Mesendoderm (in vitro differentiated cells): ENCODE measurements around the gene POLN.

Experiments
- DNase-seq: peaks from one replicate; pipeline ENCODE4 v3.0.0; 2013
- H2AK5ac ChIP-seq: 2 replicates; pipeline ENCODE4 v1.6.1; 2013; ENCODE audit warnings: low read length, inconsistent platforms
- H2BK120ac ChIP-seq: 2 replicates; pipeline ENCODE4 v1.6.1; 2013; ENCODE audit warnings: low read depth, mild to moderate bottlenecking, low read length, moderate library complexity, mixed read lengths
- H2BK15ac ChIP-seq: replicated peaks from 2 replicates; pipeline ENCODE4 v1.6.1; 2013; ENCODE audit warnings: low read depth, mild to moderate bottlenecking, moderate library complexity
- H2BK5ac ChIP-seq: 2 replicates; pipeline ENCODE4 v1.6.1; 2013; ENCODE audit warnings: low read length, inconsistent platforms
- H3K18ac ChIP-seq: 2 replicates; pipeline ENCODE4 v1.6.1; 2013; ENCODE audit warnings: mild to moderate bottlenecking, low read length, mixed read lengths
- H3K23ac ChIP-seq: one replicate; pipeline ENCODE4 v1.6.1; 2013; ENCODE audit warnings: low read length
- H3K27ac ChIP-seq: 2 replicates; pipeline ENCODE4 v1.5.1; 2013; ENCODE audit warnings: low read depth, mild to moderate bottlenecking, inconsistent platforms, low read length, moderate library complexity
- H3K27me3 ChIP-seq: 2 replicates; pipeline ENCODE4 v1.6.1; 2013; ENCODE audit warnings: low read length, control low read depth, mild to moderate bottlenecking, inconsistent platforms; ENCODE audit not compliant: insufficient read depth, poor library complexity
- H3K36me3 ChIP-seq: 2 replicates; pipeline ENCODE4 v1.6.1; 2013; ENCODE audit warnings: low read length, inconsistent platforms; ENCODE audit not compliant: control insufficient read depth, insufficient read depth
- H3K4ac ChIP-seq: one replicate; pipeline ENCODE4 v1.6.1; 2013; ENCODE audit warnings: low read depth, mild to moderate bottlenecking, low read length, moderate library complexity
- H3K4me1 ChIP-seq: 2 replicates; pipeline ENCODE4 v1.6.1; 2013; ENCODE audit warnings: low read depth, low read length, inconsistent platforms; ENCODE audit not compliant: control insufficient read depth
- H3K4me2 ChIP-seq: 2 replicates; pipeline ENCODE4 v1.6.1; 2013; ENCODE audit warnings: low read length
- H3K4me3 ChIP-seq: 2 replicates; pipeline ENCODE4 v1.5.1; 2013; ENCODE audit warnings: mild to moderate bottlenecking, low read length
- H3K56ac ChIP-seq: one replicate; pipeline ENCODE4 v1.6.1; 2013; ENCODE audit warnings: low read length
- H3K79me1 ChIP-seq: 2 replicates; pipeline ENCODE4 v1.6.1; 2013; ENCODE audit warnings: low read length, inconsistent platforms
- H3K79me2 ChIP-seq: 2 replicates; pipeline ENCODE4 v1.6.1; 2013; ENCODE audit warnings: mild to moderate bottlenecking, low read length; ENCODE audit not compliant: control insufficient read depth, insufficient read depth
- H3K9ac ChIP-seq: 2 replicates; pipeline ENCODE4 v1.6.1; 2013; ENCODE audit warnings: low read length, inconsistent platforms
- H4K5ac ChIP-seq: one replicate; pipeline ENCODE4 v1.6.1; 2013; ENCODE audit warnings: low read length
- H4K8ac ChIP-seq: one replicate; pipeline ENCODE4 v1.6.1; 2013; ENCODE audit warnings: low read depth, mild to moderate bottlenecking, control low read depth, low read length, moderate library complexity
- WGBS: extraction: QIAGEN DNeasy Blood & Tissue Kit; methylation state at CpG from one replicate; pipeline ENCODE4 v1.1.7; 2013; ENCODE audit warnings: low lambda C conversion rate, missing lambda C conversion rate; ENCODE audit not compliant: insufficient coverage; ENCODE audit errors: extremely low coverage; 5-methylcytosine and 5-hydroxymethylcytosine counted together

POLN gene

DNA sequence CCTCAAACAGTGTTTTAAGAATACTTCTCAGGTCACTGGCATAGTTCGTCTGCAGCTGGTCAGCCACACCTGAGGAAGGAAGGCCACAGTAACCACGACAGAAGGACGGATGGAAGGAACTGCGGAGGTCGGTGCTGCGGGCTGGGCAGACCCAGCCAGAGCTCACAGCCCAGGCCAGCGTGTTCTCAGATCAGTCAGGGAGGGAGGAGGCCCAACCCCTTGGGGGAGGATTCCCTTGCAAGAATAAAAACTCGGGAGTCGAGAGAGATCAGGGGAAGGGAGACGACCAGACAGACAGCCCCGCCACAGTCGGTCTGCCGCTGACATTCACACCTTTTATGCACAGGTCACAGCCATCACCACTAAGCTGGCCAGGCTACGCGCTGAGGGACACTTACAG is 31.3 kb upstream of the POLN start:
- Histone ChIP-seq H3K23ac (no peak overlapping the region), H3K36me3 (no peaks in the 10 kb centered on the region), H2AK5ac (no peak overlapping the region), H4K5ac (no peak overlapping the region), H3K4me3 (no peak overlapping the region), H3K4me2 (no peak overlapping the region), H3K79me2 (no peaks in the 10 kb centered on the region), H2BK15ac (no peak overlapping the region), H2BK120ac (no peak overlapping the region), H3K56ac (no peak overlapping the region), H3K27me3 (no peaks in the 10 kb centered on the region), H3K27ac (no peak overlapping the region), H3K79me1 (no peaks in the 10 kb centered on the region), H4K8ac (no peak overlapping the region), H3K9ac (no peak overlapping the region), H3K18ac (no peak overlapping the region), H3K4ac (no peak overlapping the region), H3K4me1 (no peaks in the 10 kb centered on the region), H2BK5ac (no peak overlapping the region)
- no CpG with 5 or more reads among the region's 15 CpGs for WGBS
- DNase-seq = no peak

DNA sequence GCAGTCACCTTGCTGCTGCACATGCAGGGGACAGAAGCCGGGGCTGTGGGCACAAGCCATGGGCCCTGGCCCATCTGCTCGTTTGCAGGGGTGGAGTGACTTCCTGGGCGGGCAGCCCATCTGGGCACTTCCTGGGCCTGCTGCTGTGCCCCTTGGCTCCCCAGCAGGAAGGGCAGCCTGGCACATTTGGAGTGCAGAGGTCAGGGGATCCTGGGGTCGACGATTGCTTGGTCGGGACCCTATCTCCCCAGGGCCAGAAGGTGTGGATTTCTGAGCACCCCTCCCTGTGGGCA is 30.9 kb upstream of the POLN start:
- Histone ChIP-seq H2BK15ac (no peak overlapping the region), H3K4me2 (no peak overlapping the region), H3K27ac (no peak overlapping the region), H4K8ac (no peak overlapping the region), H3K79me1 (no peaks in the 10 kb centered on the region), H2AK5ac (no peak overlapping the region), H3K23ac (no peak overlapping the region), H3K79me2 (no peaks in the 10 kb centered on the region), H2BK120ac (no peak overlapping the region), H3K9ac (no peak overlapping the region), H2BK5ac (no peak overlapping the region), H4K5ac (no peak overlapping the region), H3K36me3 (no peaks in the 10 kb centered on the region), H3K4me3 (no peak overlapping the region), H3K4ac (no peak overlapping the region), H3K27me3 (no peaks in the 10 kb centered on the region), H3K4me1 (no peaks in the 10 kb centered on the region), H3K18ac (no peak overlapping the region), H3K56ac (no peak overlapping the region)
- DNase-seq = no peak
- no CpG with 5 or more reads among the region's 6 CpGs for WGBS

DNA sequence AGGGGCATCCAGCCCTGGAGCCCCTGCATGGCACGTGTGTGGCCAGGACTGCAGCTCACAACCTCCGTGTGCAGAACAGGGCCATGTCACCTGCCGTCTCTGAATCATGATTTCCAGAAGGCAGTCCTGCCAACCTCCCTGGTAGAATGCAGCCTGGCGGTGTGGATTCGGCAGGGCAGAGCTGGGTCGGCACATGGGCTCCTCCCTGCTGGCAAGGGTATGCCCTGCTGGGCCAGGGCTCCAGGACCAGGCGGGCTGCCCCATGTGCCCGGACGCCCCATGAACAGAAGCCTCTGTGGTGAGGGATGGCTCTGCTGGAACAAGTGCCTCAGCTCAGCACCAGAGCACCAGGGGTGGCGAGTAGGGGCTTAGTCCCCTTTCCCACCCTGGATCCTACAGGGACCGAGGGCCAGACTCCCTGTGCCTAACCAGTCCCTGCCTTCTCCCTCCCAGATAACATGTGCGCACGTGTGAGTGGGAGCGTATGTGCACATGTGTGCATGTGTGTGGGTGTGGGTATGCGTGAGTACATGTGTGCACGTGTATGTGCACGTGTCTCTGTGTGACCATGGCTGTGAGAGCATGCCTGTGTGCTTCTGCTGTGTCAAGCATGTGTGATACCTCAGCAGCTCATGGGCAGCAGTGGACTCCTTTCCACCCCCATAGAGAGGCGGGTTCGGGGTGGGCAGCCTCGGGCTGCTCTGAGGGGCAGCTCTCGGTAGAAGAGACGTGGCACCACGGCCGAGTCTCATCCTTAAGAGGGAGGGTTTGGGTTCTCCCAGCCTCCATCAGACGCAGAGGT is 30.3 kb upstream of the POLN start:
- no peak overlapping the region for H3K56ac ChIP-seq
- WGBS = no CpG with 5 or more reads among the region's 25 CpGs

DNA sequence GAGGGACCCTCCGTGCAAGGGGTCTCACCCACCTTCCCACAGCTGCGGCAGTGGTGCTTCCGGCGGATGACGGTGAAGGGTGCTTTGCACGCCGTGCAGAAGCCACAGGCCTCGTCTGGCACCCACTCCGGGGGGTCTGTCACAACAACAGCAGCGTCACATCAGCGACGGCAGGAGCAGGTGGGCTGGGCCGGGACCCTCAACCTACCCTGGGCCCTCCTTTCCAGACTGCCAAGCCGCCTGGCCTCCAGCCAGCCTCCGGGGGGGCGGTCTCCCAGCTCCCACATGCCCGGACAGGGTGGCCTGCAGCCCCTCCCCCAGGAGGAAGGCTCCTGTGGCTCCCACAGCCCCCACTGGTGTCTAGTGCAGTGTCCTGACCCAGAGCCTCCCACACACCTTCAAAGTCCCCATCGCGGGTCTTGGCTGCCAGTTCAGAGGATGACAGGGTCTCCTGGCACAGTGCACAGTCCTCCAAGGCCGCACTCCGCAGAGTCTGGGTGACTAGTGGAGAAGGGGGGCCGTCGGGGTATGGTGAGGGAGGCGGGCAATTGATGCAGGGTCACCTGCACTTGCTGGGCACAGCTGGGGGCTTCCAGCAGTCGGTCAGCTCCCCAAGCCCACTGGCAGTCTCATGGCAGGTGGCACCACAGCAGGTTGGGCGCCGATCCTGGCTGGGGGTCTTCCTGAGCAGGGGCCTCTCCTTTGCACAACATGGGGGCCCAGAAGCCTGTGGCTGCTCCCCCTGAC is 29.5 kb upstream of the POLN start:
- no peak for DNase-seq
- no peaks in the 10 kb centered on the region for H3K27me3 ChIP-seq
- no CpG with 5 or more reads among the region's 27 CpGs for WGBS

More for the DNA sequence above, 30.3 kb upstream of the POLN start:
- Histone ChIP-seq H3K4me1 (no peaks in the 10 kb centered on the region), H4K5ac (no peak overlapping the region), H3K9ac (no peak overlapping the region), H3K4me2 (no peak overlapping the region), H2AK5ac (no peak overlapping the region), H3K18ac (no peak overlapping the region), H4K8ac (no peak overlapping the region), H2BK15ac (no peak overlapping the region), H3K23ac (no peak overlapping the region), H3K4ac (no peak overlapping the region), H2BK5ac (no peak overlapping the region), H2BK120ac (no peak overlapping the region), H3K79me2 (no peaks in the 10 kb centered on the region), H3K4me3 (no peak overlapping the region), H3K27me3 (no peaks in the 10 kb centered on the region), H3K36me3 (no peaks in the 10 kb centered on the region), H3K79me1 (no peaks in the 10 kb centered on the region), H3K27ac (no peak overlapping the region)
- DNase-seq = no peak

GRCh38 chr4:2270341-2271165 is 28.6 kb upstream of the POLN start:
- H3K79me2 ChIP-seq = no peaks in the 10 kb centered on the region
- no peaks in the 10 kb centered on the region for H3K36me3 ChIP-seq
- no peak overlapping the region for H3K4me3 ChIP-seq
- no peak overlapping the region for H3K23ac ChIP-seq
- no peak overlapping the region for H2BK120ac ChIP-seq
- no peak overlapping the region for H2BK15ac ChIP-seq
- no peak overlapping the region for H3K4me2 ChIP-seq
- H3K27ac ChIP-seq = no peak overlapping the region
- no peak for DNase-seq
- H4K8ac ChIP-seq = no peak overlapping the region
- H3K18ac ChIP-seq = no peak overlapping the region
- H3K27me3 ChIP-seq = no peaks in the 10 kb centered on the region
- H4K5ac ChIP-seq = no peak overlapping the region
- no CpG with 5 or more reads among the region's 34 CpGs for WGBS
- H3K56ac ChIP-seq = no peak overlapping the region
- H2AK5ac ChIP-seq = no peak overlapping the region
- H3K9ac ChIP-seq = no peak overlapping the region
- H3K4ac ChIP-seq = no peak overlapping the region
- no peaks in the 10 kb centered on the region for H3K79me1 ChIP-seq
- H3K4me1 ChIP-seq = no peaks in the 10 kb centered on the region
- H2BK5ac ChIP-seq = no peak overlapping the region

More for the DNA sequence above, 29.5 kb upstream of the POLN start:
- no peaks in the 10 kb centered on the region for H3K79me1 ChIP-seq
- H3K4me2 ChIP-seq = no peak overlapping the region
- H2BK120ac ChIP-seq = no peak overlapping the region
- H2BK15ac ChIP-seq = no peak overlapping the region
- H3K9ac ChIP-seq = no peak overlapping the region
- no peaks in the 10 kb centered on the region for H3K4me1 ChIP-seq
- no peak overlapping the region for H3K4me3 ChIP-seq
- H3K36me3 ChIP-seq = no peaks in the 10 kb centered on the region
- H3K79me2 ChIP-seq = no peaks in the 10 kb centered on the region
- no peak overlapping the region for H3K4ac ChIP-seq
- H3K18ac ChIP-seq = no peak overlapping the region
- no peak overlapping the region for H3K23ac ChIP-seq
- H3K27ac ChIP-seq = no peak overlapping the region
- no peak overlapping the region for H4K5ac ChIP-seq
- H3K56ac ChIP-seq = no peak overlapping the region
- H2BK5ac ChIP-seq = no peak overlapping the region
- H2AK5ac ChIP-seq = no peak overlapping the region
- no peak overlapping the region for H4K8ac ChIP-seq
